ENCODE data around the gene KRT13.
"Not testable (repeated sequence)": the region's sequence is repeated elsewhere in the genome, so short reads cannot be mapped to it uniquely, and the experiment has no call there.

The KRT13 gene

DNA sequence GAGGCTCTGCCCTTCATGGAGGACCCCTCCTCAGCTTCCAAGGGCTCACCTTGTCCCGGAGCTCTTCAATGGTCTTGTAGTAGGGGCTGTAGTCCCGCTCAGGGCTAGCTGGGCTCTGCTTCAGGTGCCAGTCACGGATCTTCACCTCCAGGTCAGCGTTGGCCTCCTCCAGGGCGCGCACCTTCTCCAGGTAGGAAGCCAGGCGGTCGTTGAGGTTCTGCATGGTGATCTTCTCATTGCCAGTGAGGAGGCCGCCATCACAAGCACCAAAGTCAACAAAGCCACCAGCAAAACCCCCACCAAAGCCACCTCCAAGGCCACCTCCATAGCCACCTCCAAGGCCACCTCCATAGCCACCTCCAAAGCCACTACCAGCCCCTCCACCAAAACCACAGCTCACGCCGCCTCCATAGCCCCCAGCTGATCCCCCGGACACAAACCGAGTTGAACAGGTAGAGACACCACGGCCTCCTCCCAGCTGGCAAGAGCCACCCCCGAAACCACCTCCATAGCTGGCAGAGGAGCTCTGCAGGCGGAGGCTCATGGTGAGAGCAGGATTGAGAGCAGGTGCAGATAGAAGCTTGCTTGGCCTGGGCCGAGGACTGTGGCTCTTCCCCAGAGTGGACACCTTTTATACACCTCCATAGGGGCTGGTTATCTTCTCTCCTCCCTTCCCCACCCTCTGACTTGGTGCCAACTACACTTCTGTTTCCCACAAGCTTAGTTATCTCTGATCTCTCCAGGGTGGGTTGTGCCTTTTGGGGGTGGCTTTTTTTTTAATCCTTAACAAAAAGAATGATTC, at the start of gene KRT13:
KRT13 (minus strand) TSS at position 606 of the 802 bp plus-strand sequence; CDS start at position 544, 62 bp downstream.
- no peak for DNase-seq (ENCODE audit: low spot score)

DNA sequence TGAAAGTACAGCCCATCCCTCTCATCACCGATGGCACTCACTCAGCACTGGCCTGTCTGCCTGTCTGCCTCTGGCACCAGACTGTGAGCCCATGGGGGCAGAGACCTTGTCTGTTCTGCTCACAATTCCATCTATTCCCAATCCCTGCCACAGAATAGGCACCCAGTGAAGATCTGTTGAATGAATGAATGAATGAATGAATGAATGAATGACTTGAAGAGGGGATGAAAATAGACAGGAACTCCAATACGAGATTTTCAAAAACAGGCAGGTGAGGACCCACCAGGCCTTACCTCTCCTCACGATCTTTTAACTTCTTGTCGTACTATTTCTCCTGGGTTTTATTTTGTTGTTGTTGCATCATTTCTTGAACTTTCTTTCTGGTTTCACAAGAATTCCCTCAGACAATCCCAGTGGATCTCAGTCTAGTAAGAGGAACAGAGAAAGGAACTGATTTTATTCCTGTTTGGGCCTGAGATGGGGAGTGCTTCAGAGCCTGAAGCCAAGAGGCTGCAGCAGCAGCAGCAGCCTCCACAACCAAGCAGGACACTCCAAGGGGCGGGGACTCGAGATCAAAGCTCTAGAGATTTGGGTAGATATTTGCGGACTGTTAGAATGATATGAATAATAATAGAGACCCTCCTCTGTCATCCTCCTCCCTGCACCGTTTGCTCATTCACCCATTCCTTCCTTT, 48.7 kb upstream of the KRT13 start:
- no peak for DNase-seq (ENCODE audit: low spot score)

DNA sequence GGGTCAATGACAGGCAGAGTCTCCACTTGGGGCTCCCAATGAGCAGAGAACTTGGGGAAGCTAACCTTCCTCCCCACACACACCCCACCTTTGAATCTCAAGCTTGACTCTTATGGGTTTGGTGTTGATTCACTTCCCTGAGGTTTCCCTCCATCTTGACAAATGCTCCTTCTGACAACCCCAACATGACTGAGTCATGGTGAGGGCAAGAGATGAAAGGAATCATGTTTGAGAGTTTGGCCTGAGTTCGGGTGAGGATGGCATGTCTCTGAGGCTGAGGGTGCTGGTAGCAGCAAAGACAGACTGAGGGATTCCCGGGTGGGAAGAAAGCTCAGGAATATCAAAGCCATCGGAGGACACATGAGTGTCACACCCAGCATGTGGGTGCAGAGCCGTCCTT, 47.8 kb upstream of the KRT13 start:
- no peak for DNase-seq (ENCODE audit: low spot score)

DNA sequence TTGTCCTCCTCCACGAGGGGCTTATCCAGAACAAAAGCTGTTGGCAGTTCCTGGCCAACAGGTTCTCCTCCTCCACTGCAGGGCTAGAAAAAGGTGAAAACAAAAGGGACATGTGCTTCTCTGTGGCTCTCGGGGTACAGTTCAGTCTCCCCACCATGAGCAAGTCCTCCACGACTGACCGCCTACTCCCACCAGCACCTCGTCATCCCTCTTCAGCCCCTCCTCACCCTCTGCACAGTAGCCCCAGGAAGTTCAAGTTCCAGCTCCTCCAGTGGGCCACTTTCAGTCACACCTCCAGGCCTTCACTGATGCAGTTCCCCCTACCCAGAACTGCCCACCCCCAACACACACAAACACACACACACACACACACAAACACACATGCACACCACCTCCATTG, 47.0 kb upstream of the KRT13 start:
- DNase-seq (ENCODE audit: low spot score) = no peak

DNA sequence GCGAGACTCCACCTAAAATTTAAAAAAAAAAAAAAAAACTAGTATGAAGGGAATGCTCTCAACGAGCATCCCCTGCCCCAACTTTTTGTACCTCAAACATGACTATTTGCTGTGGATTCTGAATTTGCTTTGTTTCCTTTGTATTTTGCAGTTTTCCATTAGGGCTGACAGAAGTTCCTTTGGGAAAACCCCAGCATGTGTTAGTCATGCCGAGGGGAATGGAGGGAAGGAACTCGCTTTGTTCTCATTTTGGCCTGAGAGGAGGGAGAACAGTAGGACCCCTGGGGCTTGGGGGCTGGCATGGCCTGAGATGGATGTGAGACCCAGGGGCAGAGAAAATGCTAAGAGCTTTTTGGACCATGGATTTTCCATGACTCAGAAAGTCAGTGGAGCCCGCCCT, 46.0 kb upstream of the KRT13 start:
- no peak for DNase-seq (ENCODE audit: low spot score)

DNA sequence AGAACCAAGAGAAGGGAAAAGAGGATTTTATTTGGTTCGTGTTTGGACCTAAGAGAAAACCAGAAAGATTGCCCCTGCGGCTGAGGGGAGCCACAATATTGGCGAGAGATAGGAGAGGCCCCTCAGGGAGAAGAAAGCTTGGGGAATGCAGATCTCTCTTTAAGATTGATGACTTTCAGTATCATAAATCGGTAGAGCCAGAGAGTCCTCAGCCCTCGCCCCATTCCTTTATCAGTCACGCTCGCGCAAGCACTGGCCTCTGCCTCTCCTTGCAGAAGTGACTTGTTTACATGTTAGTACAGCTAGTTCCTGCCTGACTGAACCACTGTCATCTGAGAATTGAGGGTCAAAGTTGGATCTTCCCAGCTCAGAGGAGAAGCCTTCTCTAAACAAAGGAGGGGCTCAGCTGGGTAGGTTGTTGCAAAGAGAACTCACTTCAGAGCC, 44.2 kb upstream of the KRT13 start:
- no peak for DNase-seq (ENCODE audit: low spot score)

DNA sequence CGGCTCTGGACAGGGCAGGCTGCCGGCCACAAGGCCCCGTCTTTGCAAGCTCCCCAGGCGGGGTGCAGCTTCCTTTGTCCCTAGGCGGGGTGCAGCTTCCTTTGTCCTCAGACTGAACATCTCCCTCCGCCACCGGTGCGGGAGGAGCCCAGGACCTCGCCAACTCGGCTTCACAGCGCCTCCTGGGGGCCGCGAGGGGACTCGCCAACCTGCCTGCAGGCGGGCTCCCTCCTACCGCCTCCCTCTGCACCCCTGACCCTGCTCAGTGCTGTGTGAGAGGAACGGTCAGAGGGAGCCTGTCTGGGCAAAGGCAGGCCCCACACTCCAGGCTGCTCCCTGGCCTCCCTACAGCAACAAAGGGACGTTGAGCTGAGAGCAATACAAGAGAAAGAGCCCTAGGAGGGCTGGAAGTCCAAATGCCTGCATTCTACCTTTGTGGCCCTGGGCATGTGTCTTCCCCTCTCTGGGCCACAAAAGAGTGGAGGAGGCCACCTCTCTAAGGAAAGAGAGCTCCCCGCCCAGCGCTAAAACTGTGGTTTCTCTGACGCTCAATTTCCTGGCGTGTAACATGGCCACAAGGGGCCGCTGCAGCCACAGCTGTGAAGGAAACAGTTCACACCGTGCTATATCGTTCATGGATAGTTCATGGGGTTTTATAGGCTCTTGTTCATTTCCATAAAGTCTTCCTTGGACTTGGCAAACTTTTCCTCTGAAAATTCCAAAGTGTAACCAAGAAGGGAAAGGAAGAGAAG, 43.6 kb upstream of the KRT13 start:
- DNase-seq (ENCODE audit: low spot score) = peak; percentile 83

DNA sequence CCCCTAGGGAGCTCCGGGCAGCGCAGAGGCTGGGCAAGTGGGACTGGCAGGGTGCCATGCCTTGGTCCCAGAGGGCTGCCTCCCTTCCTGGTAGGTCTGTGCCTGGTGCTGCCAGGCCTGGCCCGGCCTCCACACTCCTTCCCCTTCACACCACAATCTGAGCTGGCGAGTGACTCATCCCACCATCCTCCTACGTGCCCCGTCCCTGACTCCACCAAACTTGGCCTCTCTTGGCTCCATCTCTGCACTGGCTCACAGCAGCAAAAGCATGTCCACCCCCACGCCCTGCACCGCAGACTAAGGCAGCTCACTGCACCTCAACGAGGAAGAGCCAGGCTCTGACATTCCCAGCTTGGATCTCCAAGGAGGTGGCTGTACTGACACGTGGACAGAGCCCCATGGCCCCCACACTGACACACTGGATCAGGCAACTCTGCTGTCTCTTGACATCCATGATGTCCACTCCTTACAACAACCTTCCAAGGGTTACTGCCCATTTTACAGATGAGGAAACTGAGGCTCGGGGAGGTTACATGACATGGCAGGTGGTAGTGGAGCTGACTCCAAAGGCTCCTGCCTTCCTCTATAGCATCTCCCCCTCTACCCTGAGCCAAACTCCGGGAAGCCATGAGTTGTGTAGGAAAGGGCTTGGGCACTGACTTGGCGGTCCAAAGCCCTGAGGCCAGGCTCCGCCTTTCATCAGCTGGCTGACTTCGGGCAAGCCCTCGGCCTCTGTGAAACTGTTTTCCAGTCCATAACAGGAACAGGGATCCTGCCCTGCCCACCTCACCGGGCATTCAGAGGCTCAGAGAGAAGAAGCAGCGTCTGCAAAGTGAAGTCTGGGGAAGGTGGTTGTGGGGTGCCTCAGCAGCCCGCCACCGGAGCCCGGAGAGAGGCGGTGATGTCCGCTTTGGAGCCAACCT, 42.8 kb upstream of the KRT13 start:
- peak; percentile 17 for DNase-seq (ENCODE audit: low spot score)

DNA sequence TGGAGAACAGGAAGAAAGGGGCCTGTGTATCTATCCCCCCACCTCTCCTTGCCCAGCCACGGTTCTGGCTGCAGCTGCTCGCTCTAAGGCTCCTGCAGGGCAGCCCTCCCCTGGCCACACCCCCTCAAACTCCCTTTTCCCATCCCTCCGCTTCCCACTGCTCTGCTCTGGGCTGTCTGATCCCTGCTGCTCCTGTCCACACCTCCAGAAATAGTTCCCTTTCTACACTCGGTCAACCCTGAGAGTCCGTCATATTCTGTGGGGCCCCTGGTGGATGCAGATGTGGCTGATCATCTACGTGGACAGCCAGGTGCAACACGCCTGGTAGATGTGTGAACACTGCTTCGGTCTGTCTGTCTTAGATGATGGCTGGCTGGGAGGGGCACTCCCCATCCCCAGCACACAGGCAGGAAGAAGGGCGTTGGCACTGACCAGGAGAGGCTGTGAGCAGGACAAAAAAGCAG, 42.0 kb upstream of the KRT13 start:
- no peak for DNase-seq (ENCODE audit: low spot score)

DNA sequence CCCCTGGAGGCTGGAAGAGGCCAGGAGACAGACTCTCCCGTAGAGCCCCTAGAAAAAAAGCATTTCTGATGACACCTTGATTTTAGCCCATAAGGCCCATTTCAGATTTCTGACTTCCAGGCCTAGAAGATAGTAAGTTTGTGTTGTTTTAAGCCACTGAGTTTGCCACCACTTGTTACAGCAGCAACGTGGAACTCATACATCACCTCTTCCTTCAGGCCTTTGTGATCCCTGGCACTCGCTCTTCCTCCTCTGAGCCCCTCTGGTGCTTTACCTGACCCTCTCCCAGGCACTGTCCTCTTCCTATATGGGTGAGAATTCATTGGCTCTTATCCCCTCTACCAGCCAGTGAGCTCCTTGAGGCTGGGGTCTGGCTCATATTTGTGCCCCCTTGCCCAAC, 41.4 kb upstream of the KRT13 start:
- DNase-seq (ENCODE audit: low spot score) = no peak

DNA sequence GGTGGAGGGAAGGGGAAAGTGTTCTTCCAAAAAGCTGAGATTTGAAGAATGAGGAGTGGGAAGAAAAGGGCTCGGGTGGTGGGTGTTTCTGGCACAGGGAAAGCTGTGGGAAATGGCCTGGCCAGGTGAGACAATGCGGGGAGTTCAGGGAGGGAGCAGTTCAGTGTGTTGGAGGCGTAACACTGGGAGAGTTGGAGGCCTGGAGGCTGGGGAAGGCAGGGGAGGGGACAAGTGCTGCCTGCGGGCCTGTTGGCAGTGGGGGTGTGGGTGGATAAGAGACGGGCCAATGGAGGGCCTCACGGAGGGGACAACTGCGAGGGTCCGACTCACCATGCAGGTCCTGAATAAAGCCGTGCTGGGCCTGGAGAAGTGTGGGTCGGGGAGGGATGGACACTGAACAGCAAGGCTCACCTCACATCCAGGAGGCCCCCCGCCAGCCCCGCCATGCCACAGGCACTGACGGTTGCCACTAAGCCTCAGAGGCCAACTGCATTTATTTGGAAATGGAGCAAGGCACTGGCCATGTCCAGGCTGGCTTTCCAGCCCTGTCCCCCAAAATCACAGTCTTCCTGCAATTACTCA, 40.5 kb upstream of the KRT13 start:
- DNase-seq (ENCODE audit: low spot score) = no peak

DNA sequence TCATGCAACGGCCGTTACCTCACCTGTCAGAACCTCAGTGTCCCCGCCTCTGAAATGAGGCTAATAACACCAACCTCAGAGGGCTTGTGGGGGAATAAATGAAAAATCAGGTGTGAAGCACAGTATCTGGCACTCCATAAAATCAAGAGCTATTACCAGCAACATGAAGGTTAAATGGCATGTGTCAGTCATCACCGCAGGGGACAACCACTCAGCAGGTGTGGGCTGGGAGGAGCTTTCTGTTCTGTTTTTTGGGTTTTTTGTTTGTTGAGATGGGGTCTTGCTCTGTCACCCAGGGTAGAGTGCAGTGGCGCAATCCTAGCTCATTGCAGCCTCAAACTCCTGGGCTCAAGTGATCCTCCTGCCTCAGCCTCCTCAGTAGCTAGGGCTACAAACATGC, 39.5 kb upstream of the KRT13 start:
- no peak for DNase-seq (ENCODE audit: low spot score)

DNA sequence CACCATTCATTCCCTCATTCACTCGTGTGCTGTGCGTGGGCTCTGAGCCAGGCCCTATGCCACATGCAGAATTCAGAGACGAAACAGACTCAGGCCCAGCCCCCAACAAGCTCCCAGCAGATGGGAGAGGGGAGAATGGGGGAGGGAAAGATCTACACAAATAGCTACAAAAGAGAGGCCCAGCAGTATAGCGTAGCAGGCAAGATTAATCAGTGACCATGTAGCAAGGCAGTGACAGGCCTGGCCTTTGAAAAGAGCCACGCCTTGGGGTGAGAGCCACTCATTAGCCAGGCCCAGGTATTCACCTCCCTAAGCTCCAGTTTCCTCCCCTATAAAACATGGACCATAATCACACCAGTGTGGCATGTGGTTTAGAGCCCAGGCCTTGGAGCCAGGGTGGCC, 39.1 kb upstream of the KRT13 start:
- DNase-seq (ENCODE audit: low spot score) = no peak

DNA sequence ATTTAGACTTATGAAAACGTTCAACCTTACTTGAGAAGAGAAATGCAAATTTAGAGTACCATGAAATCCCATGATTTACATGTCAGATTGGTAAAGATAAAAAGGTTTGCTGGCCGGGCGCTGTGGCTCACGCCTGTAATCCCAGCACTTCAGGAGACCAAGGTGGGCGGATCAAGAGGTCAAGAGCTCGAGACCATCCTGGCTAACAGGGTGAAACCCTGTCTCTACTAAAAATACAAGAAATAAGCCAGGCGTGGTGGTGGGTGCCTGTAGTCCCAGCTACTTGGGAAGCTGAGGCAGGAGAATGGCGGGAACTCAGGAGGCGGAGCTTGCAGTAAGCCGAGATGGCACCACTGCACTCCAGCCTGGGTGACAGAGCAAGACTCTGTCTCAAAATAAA, 37.4 kb upstream of the KRT13 start:
- not testable (repeated sequence) for DNase-seq (ENCODE audit: low spot score)

DNA sequence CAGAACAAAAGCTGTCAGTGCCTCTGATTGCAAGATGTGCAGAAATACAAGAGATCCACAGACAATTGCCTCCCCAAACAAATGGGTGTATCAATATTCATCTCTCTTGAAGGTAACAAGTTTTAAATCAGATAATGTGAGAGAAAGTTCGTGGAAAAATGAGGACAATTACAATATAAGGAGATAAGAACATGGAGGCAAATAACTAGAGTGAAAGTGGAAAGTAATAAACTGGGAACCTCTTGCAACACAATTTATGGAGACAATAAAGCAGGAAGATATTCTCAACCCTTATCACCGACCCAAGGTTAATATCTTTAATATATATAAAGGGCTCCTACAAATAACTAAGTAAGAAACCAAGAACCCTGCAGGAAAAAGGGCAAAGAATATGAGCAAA, 36.9 kb upstream of the KRT13 start:
- no peak for DNase-seq (ENCODE audit: low spot score)

DNA sequence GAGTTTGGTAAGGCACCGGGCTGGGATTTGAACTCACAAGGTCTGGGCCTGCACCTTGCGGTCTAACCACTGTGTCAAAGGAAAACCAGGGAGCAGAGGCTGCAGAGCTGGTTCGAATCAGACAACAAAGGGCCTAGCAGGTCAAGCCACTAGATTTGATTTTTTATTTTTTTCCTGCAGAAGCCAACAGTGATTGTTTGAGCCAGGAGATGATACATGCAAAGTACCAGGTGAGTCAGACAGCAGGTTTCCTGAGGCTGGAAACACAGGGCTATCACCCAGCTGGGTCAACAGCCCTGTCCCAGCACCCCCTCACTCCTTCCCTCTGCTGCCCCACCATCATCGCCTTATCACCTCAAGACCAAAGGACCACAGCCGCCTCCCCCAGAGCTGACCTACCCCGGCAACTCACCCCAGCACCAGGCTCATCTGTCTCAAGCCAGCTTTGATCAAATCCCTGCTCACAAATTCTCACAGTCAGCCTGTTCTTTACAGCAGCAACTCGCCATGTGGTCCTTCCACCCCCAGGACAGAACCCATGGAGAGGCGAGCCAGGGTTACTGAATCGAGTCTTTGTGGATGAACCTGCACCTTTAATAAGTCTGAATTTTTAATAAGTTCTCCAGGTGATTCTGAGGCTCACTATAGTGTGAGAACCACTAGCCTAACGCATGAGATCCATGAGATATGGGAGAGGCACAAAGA, 35.7 kb upstream of the KRT13 start:
- DNase-seq (ENCODE audit: low spot score) = no peak

DNA sequence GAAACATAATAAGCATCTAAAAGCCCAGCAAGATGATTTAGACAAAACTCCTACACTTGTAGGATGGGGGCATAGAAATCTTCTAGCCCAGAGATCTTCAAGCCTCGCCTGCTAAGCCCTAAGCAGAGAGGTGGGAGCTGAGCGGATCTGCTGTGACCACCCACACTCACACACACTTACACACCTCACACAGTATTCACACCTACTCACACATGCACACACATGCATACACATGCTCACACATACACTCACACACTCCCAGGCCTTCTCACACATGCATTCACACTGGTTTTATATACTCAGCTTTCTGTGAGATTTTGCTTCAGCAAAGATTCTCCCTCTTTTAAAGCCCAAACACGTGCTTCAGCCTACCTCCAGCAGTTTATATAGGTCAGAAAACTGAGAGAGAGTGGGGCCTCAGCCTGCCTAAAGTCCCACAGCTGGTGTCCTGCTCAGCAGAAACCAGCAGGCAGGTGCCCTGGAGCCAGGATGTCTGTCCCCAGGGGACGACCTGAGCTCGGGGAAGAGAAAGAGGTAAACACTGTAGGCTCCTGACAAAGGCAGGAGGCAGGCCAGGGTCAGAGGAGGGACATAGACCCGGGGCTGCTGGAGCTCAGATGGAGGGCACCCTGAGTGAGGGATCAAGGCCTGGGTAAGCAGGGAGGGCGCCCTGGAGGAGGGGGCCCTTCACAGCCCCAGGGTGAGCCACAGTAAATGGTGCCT, 34.7 kb upstream of the KRT13 start:
- DNase-seq (ENCODE audit: low spot score) = no peak

DNA sequence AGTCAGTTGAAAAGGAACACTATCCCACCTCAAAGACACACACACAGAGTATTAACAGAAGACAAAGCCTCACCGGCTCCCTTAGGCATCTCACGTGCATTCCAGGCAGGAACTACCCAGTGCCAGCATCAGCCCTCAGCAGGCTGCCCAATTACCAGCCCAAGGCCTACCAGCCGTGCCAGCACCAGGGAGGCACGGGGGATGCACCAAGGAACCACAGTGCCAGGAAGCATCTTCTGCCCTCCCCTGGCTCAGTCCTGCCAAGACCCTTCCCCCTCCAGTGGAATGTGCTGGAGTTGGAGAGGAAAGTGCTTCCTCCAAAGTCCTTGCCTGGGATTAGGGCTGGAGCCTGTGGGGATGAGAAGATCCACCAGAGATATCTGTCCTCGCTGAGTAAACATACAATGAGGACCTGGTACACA, 33.7 kb upstream of the KRT13 start:
- DNase-seq (ENCODE audit: low spot score) = no peak

DNA sequence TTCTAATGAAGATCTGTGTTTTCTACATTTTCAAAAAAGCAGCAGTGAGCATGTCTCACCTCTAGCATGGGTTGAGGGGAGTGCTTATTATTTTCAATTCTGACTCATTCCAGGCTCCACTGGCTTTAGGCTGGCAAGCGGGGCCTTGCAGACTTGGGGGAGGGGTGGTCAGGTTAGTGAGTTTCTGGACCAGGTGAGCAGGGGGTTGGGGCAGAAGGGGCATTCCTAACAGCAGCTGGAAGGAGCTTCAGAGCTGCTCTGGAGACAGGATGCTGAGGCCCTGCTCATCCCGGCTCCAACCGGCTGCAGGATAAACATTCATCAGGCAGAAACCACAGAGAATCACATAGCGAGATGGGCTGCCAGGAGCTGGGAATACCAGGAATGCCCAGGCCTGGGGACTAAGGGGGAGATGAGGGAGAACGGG, 33.2 kb upstream of the KRT13 start:
- DNase-seq (ENCODE audit: low spot score) = no peak

DNA sequence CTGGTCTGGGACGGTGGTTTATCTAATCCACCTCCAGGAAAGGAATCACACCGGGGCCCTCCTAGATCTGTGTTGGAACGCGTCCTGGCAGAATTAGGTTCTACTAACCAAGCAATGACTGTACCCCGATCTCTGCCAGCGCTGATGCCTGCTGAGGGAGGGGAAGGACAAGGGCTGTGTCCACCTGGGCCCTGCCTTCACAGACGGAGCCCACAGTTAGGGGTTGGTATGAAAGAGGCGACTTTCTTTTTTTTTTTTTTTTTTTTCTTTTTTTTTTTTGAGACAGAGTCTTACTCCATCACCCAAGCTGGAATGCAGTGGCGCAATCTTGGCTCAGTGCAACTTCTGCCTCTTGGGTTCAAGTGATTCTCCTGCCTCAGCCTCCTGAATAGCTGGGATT, 32.6 kb upstream of the KRT13 start:
- no peak for DNase-seq (ENCODE audit: low spot score)
